Measurements from ENCODE around the gene MACROH2A1.

MACROH2A1 gene

GRCh38 chr5:135395451-135395850, 3.6 kb downstream of the MACROH2A1 start:
- no peak for TF ChIP-seq CTCF (conservative IDR thresholded peaks at IDR 0.05)
- H3K27ac ChIP-seq: no peak overlapping the region

GRCh38 chr5:135394095-135394494, 4.9 kb downstream of the MACROH2A1 start:
- no peak overlapping the region for H3K27ac ChIP-seq
- no peak for TF ChIP-seq CTCF (conservative IDR thresholded peaks at IDR 0.05)

GRCh38 chr5:135393691-135394090, 5.3 kb downstream of the MACROH2A1 start:
- no peak overlapping the region for H3K27ac ChIP-seq
- no peak for TF ChIP-seq CTCF (conservative IDR thresholded peaks at IDR 0.05)

GRCh38 chr5:135393229-135393628, 5.8 kb downstream of the MACROH2A1 start:
- TF ChIP-seq CTCF (conservative IDR thresholded peaks at IDR 0.05): no peak
- H3K27ac ChIP-seq: no peak overlapping the region

- no peak overlapping the region for H3K27ac ChIP-seq
- no peak for TF ChIP-seq CTCF (conservative IDR thresholded peaks at IDR 0.05)
These were observed 6.8 kb downstream of the MACROH2A1 start for GRCh38 chr5:135392256-135392655.

GRCh38 chr5:135391869-135392255, 7.2 kb downstream of the MACROH2A1 start:
- TF ChIP-seq CTCF (conservative IDR thresholded peaks at IDR 0.05): no peak
- no peak overlapping the region for H3K27ac ChIP-seq

GRCh38 chr5:135391116-135391868, 7.7 kb downstream of the MACROH2A1 start:
- no peak overlapping the region for H3K27ac ChIP-seq
- no peak for TF ChIP-seq CTCF (conservative IDR thresholded peaks at IDR 0.05)
